Ammon's horn (tissue), 1 donor: ENCODE data around the gene SETDB1.

Experiments
- DNase-seq: peaks from one replicate; pipeline ENCODE4 v3.0.0-alpha.2; 2016; ENCODE audit warnings: low spot score

Gene SETDB1

DNA sequence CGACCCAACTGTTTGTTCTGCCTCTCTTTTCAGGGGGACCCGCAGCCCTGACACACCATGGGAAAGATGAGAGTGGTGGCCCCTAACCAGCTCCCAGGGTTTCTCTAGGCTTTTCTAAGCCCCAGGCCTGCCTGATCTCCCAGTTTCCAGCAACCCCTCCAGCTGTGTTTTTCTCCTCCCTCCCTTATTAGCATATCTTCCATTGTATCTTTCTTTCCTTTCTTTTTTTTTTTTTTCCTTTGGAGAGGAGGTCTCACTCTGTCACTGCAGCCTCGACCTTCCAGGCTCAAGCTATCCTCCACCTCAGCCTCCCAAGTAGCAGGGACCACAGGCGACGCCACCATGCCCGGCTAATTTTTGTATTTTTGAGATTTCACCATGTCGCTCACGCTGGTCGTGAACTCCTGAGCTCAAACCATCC, 50.2 kb downstream of the SETDB1 start:
- DNase-seq = no peak

DNA sequence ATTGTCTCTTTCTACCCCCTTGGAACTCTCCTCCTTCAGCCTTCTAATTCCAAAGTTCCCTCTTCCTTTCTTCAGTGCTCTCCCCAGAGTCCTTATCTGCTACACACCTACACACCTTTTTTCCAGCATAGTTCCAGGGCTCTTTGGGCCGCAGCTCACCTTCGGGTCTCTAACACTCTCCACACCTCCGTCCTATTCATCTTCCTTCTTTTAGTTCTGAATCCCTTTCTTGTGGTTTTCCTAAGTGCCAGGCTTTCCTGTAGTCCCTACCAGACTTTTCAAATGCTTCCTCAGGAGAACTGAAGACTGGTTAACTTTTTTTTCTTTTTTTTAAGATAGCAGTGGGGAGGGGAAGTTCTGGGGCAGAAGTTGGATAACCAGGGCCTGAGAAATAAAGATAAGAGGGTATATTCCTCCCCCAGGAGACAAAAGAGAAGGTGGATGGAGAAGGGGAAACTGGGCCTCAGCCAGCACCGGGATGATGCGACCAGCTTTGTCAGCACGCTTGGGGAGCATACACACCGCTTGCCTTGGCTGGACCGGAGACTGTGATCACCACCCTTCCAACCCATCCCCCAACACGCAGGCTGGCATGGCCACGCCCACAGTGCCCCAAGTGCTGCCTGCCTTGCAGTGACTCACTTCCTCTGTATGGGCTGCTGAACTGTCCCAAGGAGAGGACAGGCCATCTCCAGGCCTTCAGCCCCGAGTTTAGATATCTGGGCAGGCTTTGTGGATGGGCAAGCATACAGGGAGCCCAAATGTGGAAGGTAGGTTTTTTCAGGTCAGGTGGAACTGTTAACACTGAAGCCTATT, 50.9 kb downstream of the SETDB1 start:
- DNase-seq = peak; percentile 92

DNA sequence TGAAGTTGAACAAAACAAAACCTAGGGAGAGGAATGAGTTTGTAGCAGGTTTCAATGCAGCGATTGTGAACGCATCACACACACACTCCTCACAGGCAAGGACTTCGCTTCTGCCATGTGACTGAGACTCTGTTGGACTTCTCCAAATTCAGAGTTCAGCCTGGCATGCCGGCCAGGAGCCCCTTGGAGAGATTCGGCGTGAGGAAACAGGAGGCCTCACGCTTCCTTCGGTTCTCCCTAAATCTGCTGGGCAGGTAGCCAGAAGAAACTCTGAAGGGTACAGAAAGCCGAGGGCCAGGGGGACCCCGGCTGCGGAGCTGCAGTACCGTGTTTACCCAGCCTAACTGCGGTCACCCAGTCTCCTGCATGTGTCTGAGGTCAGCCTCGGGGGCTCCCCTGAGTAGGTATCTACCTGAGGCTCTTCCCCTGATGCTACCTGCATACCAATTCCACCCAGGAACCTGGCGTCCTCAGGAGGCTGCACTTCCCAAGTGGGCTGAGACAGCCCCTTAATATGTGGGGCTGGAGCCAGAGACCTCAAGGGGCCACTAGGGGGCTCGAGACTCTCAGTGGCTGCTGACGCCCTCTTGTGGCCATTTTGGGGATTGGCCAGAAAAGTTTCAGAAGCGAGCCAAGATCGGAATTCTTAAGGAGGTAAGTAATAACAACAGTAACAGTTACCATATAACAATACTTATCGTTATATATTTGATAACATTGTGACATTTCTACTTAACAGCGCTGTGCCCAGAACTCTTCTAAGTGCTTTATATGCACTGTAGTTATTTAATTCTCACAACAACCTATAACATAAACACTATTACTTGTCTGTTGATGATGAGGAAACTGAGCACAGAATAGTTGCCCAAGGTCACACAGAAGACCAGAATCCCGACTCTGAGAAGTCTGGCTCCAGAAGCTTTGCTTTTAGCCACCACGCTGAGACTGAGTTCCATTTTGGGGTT, 53.2 kb downstream of the SETDB1 start:
- peak; percentile 86 for DNase-seq

DNA sequence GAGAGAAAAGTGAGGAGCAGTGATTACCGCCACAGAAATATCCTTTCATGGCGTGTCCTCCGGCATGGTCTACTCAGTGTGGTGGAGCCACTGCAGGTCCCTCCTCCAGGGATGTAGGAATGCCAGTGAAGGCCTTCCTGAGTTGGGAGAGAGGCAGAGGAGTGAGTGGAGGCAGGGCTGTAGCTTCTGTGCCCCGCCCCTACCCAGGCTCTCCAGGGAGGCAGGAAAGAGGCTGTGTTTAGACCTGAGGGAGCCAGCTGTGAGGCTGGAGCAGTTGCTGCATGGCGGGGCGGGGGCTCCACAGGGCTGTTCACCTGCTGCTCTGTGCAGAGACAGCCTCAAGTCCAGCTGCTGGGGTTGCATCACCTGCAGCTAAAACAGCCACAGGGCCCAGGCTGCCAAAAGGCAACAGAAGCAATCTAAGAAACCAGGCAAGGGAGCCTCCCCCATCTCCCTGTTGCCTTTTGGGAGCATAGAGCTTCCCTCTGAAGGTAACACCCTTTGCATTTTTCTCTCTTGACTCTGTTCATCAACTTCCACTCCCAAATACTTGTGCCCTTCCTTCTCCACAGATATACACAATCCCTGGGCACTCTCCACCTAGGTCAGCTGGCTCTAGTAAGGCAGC, 55.1 kb downstream of the SETDB1 start:
- no peak for DNase-seq

DNA sequence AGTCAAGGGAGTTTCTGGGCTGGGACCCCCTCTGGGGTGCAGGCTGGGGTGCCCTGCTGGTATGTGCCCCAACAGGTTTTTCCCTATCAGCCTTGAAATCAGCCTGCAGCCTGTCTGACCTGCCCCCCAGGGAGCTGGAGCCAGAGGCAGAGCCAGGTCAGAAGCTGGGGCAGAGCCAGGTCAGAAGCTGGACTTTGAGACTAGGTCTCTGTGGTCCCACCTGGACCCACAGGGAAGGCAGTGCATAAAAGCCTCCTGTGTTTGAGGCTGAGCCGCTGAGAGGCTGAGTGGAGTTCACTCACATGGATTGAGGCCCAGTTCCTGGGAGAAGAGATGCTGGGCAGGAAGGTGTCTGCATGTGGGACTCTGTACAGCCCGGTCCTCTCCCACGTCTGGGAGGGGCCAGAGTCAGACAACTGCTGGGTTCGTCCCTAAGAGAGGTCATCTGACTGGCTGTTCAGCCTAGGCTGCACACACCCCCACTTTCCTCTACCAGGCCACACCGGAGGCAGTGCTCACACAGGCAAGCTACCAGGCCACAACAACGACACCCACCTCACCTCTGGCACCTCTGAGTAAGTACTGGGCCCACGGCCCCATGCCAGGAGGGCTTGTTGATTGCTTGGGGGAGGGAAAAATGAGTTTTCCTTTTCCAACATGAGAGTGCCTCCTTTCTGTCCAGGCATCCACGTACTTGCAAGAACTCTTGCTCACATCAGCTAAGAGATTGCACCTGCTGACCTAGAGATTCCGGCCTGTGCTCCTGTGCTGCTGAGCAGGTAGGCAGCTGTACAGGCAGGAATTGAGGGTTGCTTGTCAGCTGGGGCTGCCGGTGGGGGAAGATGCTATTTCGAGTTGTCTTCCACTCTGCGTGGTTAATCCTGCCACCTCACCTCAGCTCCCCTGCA, 55.9 kb downstream of the SETDB1 start, which contains the start of gene ANXA9:
ANXA9 (plus strand) TSS at position 488 of the 908 bp plus-strand sequence. CDS start 814 bp downstream, outside the sequence.
- DNase-seq = no peak

DNA sequence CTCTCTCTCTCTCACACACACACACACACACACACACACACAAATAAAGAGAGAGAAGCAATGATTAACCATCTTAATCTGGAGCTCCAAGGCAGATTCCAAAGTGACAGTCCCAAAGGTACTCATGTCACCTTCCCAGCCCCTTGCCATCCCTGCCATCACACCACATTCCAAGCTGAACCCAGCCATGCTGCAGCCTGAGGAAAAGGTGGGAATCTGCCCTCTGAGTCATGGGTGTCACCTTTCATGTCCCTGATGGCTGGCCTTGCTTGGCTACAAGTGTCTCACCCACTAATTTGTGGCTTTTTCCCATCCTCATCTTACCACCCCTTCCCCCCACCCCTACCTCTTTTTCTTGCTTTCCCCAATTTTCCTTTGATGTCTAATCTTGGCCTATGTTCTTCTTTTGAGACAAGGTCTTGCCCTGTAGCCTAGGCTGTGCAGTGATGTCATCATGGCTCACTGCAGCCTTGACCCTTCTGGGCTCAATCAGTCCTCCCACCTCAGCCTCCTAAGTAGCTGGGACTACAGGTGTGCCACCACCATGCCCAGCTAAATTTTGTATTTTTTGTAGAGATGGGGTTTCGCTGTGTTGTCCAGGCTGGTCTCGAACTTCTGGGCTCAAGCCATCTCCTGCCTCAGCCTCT, 59.1 kb downstream of the SETDB1 start:
- no peak for DNase-seq

DNA sequence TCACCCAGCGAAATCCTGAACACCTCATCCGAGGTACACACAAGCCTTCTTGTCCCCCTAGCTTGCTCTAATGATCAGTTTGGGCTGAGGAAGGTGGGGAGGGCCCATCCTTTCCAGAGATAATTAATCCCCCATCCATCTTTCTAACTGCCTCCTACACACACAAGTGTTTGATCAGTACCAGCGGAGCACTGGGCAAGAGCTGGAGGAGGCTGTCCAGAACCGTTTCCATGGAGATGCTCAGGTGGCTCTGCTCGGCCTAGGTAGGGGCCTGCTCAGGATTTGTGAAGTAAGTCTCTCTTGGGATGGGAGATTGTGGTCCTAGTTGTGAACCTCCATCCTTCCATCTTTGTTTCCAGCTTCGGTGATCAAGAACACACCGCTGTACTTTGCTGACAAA, 61.8 kb downstream of the SETDB1 start:
- DNase-seq = no peak

DNA sequence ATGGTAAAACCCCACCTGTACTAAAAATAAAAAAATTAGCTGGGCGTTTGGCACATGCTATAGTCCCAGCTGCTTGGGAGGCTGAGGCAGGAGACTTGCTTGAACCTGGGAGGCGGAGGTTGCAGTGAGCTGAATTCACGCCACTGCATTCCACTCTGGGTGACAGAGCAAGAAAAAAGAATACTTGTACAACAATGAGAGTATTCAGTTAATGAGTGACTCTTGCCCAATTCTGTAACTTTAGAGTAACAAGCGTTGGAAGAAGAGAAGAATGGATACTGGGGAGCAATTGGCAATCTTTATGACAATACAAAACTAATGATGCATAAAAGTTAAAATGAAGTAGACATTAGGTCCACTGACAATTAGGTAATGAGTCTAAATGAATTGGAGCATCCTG, 66.5 kb downstream of the SETDB1 start:
- DNase-seq = no peak

DNA sequence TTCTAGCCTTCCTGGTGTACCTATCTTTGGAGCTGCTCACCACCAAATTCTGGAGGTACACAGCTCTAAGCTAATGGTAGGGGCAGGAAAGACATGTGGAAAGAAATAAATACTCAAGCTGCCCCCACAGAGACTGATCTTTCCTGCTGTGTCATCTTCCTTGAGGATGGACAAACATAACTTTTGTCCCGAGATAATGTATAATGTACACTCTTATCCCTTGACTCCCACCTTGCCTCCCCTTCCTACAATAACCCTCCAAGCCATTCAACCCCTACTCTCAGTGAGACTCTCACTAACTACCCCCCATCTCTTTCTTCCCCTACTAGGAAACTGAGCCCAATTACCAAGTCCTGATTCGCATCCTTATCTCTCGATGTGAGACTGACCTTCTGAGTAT, 68.1 kb downstream of the SETDB1 start:
- no peak for DNase-seq

DNA sequence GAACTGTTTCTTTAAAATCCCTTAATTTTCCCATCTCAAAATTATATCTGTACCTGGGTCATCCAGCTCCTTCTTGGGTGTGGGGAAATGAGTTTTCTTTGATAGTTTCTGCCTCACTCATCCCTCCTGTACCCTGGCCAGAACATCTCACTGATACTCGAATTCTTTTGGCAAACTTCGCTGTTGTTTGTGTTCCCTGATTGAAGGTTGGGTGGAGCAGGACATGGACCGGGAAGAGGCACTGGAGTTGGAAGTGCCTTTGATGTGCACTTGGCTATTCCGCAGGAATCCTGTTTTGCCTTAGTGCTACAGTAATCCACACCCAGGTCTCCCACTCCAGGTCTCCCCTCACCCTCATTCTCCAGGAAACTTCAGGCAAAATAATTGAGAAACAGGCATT, 69.3 kb downstream of the SETDB1 start:
- DNase-seq = no peak

DNA sequence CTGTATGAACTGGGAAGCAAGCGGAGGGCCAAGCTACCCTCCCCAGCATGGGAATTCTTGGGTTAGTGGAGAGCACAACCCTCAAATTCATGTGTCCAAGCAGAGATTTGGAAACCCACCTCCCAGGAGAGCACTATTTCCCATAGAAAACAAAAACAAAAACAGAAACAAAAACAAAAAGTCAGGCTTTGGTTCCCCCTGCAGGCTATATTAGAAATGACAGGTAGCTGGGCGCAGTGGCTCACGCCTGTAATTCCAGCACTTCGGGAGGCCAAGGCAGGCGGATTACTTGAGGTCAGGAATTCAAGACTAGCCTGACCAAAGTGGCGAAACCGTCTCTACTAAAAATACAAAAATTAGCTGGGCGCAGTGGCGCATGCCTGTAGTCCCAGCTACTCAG, 69.7 kb downstream of the SETDB1 start:
- no peak for DNase-seq

DNA sequence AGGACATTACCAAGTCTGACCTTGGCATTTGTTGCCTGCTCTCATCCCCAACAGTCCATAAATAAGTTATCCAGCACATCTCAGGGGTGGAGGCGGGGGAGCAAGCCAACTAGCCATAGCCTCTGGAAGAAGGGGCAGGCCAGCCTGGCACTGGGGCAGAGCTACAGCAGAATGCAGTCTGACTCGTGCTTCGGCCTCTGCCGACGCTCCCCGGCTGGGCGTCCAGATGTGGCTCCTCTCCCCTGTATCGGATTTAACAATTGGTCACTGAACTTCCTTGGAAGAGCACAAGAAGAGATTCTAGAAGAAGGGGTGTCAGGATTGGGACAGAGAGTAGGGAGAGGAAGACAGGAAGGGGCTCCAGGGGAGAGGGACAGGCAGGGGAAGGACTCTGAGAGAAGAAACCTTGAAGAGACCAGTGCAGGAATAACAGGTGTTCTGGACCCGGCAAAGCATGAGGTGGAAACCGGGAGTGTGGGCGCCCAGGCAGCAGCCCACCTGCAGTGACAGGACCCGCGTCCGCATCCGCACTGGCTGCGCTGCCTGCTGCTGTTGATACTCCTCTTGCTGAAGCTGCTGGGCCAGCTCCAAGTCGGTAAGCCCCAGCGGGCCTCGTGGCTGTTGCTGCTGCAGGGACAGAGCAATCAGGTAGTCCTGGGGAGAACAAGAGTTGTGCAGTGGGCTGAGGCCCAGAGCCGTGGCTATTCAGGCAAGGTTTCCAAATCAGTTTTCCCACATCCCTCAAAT, 71.1 kb downstream of the SETDB1 start:
- no peak for DNase-seq

DNA sequence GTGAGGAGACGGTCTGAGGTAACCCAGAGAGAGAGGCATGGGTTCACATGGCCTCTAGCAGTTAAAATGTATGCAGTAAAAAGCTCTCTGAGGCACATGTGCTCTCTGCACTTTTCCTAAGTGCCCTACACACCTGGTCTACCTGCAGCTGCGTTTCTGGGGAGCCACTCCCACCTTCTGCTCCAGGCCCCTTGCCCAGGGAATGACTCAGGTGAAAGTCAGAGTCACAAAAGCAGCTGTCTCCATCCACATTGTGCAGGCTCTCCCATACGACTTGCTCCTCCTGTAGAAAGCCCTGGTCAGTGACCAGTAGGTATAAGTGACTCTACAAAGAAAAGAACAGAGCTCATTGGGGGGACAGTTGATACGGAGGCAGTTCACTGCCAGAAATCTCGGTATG, 71.8 kb downstream of the SETDB1 start:
- no peak for DNase-seq

DNA sequence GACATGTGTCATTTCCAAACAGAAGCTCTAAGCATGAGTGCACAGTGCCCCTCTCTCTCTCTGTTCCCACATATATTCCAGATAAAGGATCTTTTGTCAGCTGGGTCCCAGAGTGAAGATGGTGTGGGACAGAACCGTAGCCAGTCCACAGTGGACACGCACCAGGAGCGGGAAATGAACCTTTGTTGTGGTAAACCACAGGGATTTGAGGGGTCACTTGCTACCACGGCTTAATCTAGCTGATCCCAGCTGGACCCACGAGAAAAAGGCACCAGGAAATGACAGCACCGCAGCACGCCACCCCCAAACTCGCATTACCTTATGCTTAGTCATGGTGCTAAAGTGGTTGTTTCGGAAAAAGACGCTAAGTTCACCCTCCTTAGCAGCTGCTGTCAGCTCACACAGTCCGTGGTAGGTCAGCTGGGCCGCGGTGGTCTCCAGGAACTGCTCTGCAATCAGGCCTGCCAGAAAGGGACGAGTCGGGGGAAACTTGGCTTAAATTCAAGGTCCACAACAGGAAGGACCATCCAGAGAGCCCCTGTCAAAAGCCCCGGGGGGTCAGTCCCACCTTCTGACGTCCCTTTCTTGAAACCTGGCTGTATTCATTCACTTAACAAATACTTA, 73.0 kb downstream of the SETDB1 start:
- peak; percentile 63 for DNase-seq

DNA sequence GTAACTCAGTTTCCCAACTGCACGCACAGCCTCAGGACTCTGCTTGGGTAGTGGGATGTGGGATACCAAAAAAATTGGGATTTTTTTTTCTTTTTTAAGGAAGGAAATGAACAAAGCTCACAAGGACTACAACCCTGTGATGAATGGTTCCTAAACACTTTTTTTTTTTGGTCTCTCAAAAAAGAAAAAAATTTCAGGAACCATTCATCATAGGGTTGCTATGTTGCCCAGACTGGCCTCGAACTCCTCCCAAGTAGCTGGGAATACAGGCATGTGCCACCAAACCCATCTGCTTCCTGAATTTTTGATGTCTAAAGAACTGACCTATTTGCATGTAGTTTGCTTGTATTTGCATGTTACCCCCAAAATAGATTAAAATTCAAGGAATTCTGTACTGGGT, 73.8 kb downstream of the SETDB1 start:
- no peak for DNase-seq

DNA sequence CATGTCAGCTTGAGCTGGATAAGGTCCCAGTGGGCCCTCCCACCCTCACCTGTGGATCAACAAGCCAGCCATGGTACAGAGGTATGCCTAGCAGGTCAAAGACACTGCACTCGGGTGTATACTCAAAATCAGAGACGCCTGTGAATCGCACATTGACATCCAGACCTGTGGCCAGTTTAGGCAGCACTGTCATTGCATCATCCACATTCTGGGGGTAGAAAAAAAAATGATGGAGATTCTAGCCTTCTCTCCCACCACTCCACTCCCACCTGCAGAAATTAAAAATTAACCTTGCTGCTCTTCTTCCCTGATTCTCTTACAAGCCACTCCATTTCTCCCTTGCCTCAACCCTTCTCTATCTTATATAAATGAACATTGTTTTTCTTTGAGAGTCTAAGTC, 74.2 kb downstream of the SETDB1 start:
- no peak for DNase-seq

DNA sequence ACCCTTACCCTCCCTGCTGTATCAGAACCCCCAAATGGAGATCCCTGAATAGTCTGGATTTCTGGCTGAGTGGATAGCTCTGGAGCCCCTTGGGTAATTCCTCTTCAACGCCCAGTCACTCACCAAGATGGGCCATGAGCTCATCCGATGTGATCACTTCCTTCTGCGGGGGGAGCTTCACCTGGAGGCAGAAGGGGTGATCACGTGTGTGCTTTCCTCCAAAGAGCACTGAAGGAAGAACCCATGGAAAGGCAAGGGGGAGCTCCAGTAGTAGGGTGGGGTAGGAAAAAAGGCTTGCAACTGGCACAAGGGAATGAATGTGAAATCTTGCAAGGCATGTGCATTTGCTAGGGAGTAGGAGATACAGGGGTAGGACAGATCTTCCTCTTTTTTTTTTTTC, 75.4 kb downstream of the SETDB1 start:
- no peak for DNase-seq

DNA sequence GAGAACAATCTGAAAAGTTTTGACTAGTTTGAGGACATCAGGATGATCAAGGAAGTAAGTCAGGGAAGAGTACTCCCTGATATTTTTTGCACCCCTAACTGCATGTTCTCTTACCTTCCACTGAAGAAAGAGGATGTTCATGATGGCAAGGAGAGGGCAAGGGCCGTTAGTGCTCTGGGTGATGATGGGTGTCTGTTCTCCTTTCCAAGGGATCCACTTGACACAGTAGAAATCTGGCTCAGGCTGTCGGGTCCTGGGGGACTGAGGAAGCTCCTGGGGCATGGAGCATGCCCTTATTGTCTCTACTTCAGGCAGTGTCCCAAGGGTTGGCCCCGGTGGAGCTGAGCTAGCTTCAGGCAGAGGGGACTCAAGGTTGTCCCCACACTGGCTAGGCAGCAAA, 75.9 kb downstream of the SETDB1 start:
- DNase-seq = no peak

DNA sequence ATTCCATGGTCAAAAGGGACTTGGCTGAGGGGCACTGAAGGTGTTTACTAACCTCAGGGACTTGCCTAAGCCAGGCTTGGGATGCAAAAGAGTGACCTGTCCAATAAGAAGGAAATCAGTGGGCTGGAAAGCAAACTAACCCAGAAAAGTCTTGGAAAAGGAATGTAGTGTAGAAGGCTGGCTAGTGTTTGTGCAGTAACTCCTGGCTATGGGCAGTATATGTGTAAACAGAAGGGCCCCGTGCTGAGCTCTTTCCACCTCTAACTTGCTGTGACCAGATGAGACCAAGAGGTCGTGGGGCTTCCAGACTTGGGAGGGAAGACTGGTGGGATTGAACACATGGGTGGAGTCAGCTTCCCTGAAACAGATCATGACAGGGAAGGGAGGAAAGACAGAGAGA, 76.4 kb downstream of the SETDB1 start:
- no peak for DNase-seq

DNA sequence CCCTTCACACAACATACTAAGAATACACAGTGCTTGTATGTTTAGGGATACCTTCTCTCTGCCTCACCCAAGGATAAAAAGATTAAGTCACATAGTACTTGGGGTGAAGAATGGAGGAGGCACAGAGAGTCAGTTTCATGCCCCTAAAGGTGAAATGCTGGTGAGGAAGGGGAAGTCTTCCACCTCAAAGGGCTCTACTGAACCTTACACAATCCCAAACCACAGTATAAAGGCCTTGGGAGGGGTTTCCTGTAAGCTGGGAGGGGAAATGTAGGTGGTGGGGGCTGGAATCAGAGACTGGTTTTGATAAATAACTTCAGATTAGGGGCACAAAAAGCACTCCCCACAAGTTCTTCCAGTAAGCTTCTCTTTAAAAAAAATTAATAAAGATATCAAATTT, 77.0 kb downstream of the SETDB1 start:
- no peak for DNase-seq
